Stimulated activated CD4-positive, alpha-beta T cell treated with anti-CD3 and anti-CD28 coated beads, Interleukin-1b, Interleukin-23, amount 100 ng/mL, for 1 hour (primary cell): Measurements from ENCODE around the gene RRP1.
"Not testable (repeated sequence)": the region's sequence is repeated elsewhere in the genome, so short reads cannot be mapped to it uniquely, and the experiment has no call there.

ENCODE experiments used
- DNase-seq, 2 donors: peaks; one replicate each; pipeline ENCODE4 v3.0.0-alpha.2; 2020; ENCODE audit warnings: low read depth in 2 of 2

Gene RRP1

DNA sequence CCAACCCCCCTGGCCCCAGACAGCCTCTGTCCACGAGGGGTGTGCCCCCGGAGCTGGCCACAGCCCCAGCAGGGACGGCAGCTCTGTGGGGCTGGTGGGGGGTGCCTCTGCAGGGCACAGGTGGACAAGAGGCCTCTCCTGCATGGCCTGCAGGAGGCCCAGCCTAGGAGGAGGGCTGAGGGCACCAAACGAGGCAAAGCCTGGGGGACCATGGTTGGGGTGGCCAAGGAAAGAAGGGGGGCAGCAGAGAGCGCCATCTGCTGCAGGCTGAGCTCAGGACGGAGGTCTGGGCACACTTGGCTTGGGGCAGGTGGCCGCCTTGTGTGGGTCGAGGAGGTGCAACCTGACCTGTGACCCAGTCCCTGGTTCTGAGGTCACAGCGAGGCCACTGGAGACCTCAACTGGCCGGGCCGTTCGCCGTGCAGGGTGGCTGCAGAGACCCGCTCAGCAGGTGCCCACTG lies 27.3 kb downstream of the RRP1 start:
- no peak for DNase-seq

DNA sequence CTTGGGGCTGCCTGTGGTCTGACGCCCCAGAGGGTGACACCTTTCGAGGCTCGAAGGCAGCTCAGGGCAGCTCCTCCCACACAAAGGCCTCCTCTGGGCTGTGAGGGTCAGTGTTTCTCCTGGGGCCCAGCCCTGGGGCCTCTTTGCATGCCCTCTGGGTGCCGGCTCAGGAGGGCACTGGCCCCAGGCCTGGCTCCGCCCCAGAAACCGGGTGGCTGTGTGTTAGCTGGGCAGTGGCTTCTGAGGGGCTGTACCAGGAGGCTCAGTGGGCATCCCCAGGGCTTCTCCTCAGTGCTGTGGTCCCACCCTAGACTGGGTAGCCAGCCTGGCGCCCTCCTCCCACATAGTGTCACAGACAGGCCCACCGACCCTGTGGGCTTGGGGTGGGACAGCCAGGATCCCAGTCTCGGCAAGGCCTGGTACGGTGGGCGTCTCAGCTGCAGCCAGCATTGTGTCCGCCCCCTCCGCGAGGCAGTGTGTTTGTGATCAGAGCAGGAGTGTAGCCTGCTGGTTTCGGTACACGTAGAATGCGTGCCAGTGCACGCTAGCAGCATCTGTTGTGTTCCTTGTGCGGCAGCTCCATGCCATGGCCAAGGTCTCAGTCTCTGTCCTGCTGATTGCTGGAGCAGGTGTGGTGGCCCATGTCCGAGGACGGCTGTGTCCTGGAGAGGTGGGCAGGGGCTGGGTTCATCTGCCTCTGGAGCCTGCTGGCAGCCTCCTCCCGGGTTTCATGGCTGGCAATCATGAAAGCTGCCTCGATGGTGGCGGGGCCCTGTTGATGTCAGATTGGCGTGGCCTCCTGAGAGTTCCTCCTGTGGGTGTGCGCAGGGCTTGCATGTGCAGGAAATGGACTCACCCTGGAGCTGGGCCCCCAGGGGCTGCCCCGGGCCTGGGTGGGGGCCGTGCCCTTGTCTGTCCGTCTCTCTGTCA lies 28.0 kb downstream of the RRP1 start:
- no peak for DNase-seq

DNA sequence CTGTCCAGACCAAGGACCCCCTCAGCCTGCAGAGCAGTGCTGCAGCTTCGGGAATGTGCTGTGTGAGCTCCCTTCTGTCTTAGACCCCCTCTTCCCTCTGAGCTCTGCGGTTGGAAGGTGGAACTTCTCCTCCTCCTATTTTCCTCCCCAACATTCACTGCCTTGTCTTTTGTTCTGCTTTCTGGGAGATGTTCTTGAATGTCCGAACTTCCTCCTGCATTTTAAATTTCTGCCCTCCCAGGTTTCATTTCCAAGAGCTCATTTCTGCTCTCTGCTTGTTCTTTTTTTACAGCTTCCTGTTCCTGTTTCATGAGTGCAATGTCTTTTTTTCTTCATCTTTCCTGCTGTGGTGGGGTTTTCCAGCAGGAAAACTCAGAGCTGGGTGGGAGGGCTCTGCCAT lies 29.3 kb downstream of the RRP1 start:
- no peak for DNase-seq

DNA sequence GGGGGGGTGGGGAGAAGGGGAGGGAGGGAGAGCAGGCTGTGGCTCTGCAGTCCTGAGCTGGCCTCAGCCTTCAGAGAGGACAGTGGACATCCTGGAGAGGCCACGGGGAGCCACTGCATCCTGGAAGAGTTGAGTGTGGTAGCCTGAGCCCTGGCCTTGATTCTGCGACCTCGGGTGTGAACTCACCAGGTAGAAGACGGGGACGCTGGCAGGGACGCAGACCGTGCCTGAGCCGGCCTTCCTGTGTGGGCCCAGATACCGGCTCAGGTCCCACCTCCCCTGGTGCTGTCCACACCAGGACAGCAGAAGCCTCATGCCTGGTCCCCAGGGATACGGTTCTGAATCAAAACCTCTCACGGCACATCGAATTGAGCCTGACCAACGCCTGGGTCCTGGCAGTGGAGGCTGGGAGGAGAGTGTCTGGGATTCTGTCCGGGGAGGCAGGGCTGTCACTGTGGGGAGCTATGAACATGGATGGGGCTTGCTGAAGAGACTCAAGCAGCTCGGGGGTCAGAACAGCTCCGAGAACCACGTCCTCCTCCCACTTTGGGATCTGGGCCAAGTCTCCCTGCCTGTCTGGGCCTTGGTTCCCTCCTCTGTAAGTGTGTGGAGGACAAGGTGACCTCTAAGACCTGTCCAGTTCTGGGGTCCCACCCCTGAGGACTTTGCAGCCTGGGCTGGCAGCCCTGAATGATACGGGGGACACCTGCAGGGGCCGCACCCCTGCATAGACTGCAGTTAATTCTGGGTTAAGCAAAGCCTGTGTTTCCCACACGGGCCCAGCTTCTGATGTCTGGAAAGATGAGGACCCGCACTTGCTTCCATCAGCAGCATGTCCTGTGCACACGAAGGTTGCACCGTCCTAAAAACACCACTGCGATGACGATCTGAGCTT lies 30.4 kb downstream of the RRP1 start:
- no peak for DNase-seq

DNA sequence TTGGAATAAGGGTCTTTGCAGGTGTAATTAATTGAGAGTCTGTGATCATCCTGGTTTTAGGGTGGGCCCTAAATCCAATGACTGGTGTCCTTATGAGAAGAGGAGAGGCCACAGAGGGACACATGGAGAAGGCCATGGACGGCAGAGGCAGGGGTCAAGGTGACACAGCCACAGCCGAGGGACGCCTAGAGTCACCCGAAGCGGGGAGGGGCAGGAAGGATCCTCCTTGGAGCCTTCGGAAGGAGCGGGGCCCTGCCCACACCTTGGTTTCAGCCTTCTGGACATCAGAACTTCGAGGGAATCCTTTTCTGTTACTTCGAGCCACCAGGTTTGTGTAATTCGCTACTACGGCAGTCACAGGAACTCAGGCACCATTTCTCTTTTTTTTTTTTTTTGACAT lies 31.1 kb downstream of the RRP1 start:
- DNase-seq = no peak

DNA sequence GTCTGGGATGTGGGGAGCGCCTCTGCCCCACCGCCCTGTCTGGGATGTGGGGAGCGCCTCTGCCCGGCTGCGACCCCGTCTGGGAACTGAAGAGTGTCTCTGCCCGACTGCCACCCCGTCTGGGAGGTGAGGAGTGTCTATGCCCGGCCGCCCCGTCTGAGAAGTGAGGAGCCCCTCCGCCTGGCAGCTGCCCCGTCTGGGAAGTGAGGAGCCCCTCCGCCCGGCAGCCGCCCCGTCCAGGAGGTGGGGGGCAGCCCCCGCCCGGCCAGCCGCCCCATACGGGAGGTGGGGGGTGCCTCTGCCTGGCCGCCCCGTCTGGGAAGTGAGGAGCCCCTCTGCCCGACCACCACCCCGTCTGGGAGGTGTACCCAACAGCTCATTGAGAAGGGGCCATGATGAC lies 32.8 kb downstream of the RRP1 start:
- DNase-seq = not testable (repeated sequence)

DNA sequence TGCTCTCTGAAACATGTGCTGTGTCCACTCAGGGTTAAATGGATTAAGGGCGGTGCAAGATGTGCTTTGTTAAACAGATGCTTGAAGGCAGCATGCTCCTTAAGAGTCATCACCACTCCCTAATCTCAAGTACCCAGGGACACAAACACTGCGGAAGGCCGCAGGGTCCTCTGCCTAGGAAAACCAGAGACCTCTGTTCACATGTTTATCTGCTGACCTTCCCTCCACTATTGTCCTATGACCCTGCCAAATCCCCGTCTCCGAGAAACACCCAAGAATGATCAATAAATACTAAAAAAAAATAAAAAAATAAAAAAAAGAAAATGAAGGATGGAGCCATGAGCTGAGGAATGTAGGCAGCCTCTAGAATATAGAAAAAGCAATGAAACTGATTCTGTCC lies 33.4 kb downstream of the RRP1 start:
- DNase-seq = not testable (repeated sequence)

DNA sequence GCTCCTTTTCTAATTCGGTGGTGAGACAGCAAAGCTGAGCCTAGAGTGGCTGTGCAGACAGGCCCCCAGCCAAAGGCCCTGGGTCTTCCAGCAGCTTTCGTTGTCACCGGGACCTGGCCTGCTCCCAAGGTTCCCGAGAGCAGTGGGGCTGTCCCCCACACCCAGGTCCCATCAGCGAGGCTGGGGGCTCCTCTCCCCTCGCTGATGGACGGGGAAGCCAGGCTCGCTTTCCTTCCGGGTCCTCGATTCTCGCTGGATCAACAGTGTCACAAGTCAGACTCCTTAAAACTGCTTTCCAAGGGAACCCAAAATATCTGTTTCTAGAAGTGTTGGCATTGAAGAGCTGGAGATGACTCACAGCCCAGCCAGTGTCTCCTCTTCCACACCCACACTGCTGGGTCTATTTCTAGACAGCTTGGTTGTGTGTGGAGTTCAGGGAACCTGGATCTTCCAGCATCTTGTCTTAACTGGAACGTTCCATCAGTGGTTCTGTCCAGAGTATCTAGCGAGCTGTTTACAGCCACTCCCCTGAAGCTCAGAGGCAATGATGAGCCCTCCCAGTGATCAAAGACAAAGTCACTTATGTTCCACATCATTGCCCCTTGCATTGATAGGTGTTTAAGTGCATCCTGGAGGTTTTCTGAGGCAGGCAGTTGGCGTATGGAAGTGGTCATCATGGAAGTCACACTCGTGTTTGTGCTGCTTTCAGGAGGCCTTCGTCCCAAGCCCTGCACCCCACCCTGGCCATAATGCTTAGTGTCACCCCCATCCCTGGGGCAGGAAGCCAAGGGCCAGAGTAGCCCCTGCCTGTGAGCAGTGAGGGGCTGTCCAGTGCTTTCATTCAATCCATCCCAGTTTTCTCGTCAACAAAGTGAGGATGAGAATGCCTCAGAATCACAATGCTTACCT lies 35.2 kb downstream of the RRP1 start:
- no peak for DNase-seq

DNA sequence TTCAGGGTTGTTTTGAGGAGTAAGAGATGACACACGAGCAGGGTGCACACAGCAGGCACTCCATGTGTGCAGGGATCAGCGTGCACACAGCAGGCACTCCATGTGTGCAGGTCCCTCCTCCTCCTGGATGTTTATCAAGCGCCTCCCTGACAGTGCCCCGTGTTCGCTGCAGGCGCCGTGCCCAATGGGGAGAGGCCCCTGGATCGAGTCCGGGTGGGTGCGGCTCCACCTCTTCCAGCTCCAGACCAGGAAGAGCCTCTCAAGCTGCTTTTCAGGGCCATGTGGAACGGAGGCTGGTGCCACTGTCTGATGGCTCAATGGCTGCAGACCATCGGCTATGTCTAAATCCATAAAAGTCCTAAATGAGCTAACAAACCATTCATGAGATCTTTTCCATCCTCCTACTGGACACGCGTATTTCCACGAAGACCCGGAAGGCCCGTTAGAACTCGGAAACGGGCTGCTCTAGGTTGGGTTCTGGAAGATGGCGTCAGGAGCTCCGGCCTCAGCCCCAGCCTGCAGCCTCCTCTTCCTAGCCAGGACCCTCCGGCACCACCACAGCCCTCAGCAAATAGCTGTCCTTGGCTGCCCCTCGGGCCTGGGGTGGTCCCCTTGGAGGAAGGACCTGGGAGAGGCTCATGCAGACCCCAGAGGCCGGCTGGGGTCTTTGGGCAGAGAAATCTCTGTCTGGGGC lies 36.0 kb downstream of the RRP1 start:
- DNase-seq = no peak

DNA sequence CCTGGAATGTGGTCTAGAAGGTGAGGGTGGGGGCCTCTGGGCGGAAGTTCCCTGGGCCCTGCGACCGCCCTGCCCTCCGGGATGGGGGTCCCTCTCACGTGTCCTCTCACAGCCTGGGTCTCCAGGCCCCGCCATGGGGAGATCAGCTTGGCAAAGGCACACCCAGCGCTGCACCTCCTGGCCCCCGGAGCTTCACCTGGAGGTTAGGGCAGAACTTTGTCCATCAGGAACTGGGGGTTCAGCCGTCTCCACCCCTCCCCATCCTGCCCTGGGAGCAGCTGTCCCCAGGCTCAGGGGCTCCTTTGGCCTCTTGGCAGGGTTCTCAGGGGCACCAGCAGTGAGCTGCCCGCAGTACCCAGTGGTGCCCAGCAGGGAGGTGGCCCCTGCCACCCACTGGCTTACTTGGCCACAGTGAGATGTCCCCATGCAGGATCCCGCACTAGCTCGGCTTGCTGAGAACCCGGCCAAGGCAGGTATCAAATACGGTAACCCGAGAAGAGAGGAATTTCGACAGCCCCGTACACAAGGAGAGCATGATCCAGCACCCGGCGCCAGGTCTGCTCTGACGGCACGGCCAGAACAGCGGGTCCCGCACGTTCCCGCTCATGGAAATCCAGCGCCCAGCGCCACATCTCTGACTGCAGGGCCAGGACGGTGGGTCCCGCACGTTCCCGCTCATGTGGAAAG lies 36.7 kb downstream of the RRP1 start:
- no peak for DNase-seq

DNA sequence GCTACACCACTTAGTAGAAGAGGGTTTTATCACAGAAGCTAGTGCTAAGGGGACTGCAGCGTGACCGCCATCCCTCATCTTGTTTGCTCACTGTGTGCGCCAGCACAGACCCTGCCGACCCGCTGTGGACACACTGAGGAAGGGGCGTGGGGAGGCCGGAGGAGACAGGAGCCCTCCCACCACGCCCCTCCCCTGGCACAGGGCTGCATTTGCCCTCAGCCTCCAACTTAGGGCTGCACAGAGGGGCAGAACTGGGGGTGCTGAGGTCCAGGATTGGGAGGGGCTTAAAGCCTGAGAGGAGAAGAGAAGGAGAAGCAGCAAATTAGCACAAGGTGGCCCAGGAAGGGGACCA lies 37.2 kb downstream of the RRP1 start:
- no peak for DNase-seq

DNA sequence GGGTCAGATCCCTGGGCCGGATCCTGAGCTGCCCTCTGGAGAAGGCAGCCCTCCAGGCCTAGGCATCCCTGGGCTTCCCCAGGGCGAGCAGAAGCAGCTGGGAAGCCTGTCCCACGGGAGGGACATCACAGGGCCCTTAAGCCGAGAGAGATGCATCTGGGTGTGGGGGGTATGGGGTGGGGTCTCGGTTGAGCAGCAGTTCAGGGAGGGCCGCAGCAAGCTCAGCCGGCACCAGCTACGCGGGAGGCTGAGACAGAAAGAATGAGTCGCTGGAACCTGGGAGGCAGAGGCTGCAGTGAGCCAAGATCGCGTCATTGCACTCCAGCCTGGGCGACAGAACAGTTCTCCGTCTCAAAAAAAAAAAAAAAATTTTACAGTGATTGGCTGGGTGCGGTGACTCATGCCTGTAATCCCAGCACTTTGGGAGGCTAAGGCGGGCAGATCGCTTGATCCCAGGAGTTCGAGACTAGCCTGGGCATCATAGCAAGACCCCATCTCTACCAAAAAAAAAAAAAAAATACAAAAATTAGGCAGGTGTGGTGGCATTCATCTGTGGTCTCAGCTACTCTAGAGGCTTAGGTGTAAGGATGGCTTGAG lies 37.7 kb downstream of the RRP1 start:
- no peak for DNase-seq

DNA sequence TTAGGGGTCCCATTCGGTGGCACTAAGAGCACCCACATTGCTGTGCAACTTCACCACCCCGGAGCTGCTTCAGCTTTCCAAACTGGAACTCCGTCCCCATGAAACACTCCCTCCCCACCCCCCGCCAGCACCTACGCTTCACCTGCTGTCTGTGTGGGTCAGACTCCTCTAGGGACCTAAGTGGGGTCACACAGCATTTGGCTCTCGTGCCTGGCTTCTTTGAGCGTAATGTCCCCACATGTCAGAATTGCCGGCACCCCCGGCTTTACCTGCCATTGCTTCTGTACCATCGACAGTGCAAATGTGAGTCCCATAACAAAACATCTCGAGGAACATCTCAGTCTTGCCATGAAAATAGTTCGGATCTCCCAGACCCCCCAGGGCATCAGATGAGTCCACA lies 39.8 kb downstream of the RRP1 start:
- DNase-seq = no peak

DNA sequence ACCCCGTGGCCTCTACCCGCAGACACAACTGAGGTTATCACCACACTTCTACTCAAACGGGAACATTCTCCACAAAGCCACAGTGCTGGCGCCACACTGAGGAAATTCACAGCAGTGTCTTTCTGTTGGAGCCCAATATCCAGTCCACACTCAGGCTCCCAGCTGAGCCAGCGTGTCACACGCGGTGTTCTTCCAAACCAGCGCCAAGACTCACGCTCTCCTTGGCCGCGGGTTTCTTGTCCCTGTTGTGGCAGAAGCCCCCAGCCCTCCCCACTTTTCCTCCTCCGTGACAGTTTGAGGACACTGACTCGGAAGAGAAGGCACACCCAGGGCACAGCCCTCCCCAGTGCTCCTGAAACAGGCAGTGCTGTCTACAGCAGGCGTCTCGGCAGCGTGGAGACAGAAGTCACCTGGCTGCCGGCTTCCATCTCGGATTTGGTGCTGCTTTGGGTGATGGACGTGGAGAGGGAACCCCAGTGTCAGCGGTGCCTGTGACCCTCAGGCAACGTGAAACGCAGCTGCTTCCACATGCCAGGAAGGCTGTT lies 40.3 kb downstream of the RRP1 start:
- no peak for DNase-seq

DNA sequence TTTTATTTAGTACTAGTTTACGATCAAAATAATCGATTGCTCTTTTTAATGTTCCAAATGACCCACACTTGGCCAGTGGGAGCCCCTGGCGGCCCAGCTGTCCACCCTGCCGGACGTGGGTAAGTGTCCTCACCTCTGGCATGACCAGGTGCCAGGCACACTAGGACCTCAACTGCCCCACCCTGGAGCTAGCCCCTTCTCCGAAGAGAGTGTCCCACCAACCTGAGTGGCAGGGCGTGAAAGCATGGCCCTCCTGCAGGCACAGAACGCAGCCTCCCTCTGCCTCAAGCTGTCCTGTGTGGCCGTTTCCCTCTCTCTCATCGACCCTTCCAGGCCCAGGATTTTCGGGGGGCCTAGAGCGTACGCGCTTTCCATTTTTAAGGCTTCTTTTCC lies 42.8 kb downstream of the RRP1 start:
- DNase-seq = no peak

DNA sequence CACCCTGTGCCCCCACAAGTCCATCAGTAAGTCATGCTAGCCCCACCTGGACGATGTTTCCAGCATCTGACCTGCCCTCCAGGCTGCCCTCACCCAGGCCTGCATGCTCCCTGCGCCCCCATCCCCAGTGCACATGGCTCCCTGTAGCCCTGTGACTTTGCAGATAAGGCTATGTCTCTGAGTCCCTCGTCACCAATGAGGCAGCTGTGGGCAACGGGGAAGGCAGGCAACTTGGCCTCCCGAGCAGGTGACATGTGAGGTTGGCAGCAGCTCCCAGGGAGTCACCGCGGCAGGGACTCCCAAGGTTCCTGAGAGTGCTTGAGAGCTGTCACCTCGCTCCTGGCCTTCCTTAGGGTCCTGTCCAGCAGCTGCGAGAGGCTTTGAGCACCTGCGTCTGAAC lies 43.3 kb downstream of the RRP1 start:
- no peak for DNase-seq

DNA sequence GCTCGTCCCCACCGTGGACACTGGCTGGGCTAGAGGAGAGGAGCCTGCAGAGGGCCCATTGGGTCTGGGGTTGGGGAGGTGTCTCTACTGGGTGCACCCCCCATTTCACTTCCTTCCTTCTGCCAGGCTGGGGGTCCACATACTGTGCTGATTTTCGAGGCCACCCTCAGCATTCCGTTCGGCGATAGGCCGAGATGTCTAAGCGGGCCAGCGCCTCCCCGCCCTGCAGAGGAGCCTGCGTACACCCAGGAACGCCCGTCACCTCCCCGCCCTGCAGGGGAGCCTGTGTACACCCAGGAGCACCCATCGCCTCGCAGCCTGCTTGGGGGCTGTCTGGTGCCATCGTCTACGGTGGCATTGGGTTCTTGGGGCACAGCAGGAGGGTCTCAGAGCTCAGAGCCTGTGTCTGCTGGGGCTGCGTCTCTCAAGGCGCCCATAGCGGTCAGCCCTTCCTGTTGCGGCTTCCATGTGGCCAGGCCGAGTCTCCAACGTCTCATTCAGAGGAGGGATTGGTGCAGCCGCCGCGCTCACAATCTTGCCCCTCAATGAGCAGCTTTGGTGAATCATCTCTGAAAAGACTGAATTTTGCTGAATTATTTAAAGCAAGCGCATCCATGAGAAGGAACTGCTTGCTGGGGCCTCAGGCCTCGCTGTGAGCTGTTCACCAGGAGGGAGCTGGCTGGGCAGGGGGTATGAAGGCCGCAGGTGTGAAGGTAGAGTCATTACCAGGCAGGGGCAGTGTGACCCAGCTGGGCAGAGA lies 44.9 kb downstream of the RRP1 start:
- no peak for DNase-seq

DNA sequence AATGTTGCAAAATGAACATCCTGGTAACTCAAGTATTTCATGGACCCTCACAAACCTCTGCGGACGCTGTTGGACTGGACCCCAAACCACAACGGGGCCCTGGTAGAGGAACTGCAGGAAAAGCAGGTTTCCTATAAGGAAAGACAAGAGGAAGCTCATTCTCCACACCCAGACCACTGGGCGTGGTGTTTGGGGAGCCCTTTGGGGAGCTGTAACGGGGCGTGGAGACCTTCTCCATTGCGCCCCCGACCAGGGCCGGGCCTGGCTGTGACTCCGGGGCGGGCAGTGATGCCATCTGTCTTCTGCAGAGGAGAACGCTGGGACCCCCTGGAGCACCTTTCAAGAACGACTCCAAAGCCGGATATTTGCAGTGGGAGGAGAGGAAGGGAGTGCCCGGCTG lies 45.7 kb downstream of the RRP1 start:
- DNase-seq = no peak

DNA sequence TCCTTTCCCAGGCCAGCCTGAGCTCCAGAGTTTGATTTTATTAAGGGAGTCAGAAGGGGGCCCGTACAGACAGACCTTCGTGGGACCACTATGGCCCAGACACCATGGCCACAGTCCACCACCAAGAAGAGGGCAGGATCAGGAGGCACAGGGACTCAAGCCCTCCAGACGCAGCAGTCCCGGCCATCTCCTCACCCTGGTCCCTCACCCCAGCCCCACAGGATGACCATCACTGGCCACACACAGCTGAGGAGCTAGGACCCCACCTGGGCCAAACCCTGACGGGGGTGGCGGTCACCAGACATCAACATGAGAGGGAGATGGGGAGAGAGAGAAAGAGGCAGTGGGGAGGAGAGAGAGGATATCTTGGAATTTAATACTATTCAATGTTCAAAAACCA lies 46.5 kb downstream of the RRP1 start:
- no peak for DNase-seq
